Body of pancreas (tissue), 4 donors: ENCODE data around the gene MKKS. TPM values are rescaled to one million over a fixed set of nuclear protein-coding genes. Genes with fewer than 3 reads are reported as not detected.

Source experiments
- ATAC-seq: fragments of 150-250 bp; one replicate; pipeline ENCODE4 v1.9.1; 2016
- DNase-seq, 4 donors: peaks; one replicate each; pipeline ENCODE4 v3.0.0-alpha.2; 2019
- H3K27ac ChIP-seq, 4 donors: fragments of 200-600 bp; sonication (generic); 1 replicate in 3 of 4; 2 replicates in 1 of 4; pipeline versions ENCODE4 v1.5.1 to v1.6.1; 2016 to 2019; ENCODE audit warnings: mild to moderate bottlenecking in 1 of 4, mixed read lengths in 1 of 4, moderate library complexity in 1 of 4
- H3K27me3 ChIP-seq, 2 donors: fragments of 200-600 bp; sonication (generic); one replicate each; pipeline ENCODE4 v1.6.0; 2016; ENCODE audit warnings: mild to moderate bottlenecking in 1 of 2
- H3K36me3 ChIP-seq, 2 donors: fragments of 200-600 bp; sonication (generic); replicated peaks in 1 of 2; 2 replicates each; pipeline ENCODE4 v1.5.1; 2016; ENCODE audit warnings: low read depth in 2 of 2; ENCODE audit not compliant: insufficient read depth in 1 of 2
- H3K4me1 ChIP-seq: fragments of 200-600 bp; sonication (generic); one replicate; pipeline ENCODE4 v1.6.0; 2016
- H3K4me3 ChIP-seq, 2 donors: fragments of 200-600 bp; sonication (generic); 1 replicate in 1 of 2; 2 replicates in 1 of 2; pipeline ENCODE4 v1.5.1; 2016 to 2019
- H3K9me3 ChIP-seq, 3 donors: fragments of 200-600 bp; sonication (generic); 1 replicate in 2 of 3; 2 replicates in 1 of 3; pipeline ENCODE4 v1.5.1; 2016
- POLR2A ChIP-seq, 3 donors: fragments of 450-650 bp; IDR thresholded peaks; one replicate each; pipeline ENCODE4 v1.6.1; 2016; ENCODE audit warnings: antibody characterized with exemption in 3 of 3, mild to moderate bottlenecking in 2 of 3
- WGBS, 2 donors: methylation state at CpG; one replicate each; pipeline ENCODE4 v1.1.5; 2017; 5-methylcytosine and 5-hydroxymethylcytosine counted together
- intact Hi-C: fragments of 100-400 bp; cut with DNase I; formaldehyde crosslinking; loops from one replicate; pipeline ENCODE4 v1.15.1; 2023
- total RNA-seq, 2 donors: library from RNA; depleted of rRNA; stranded (reverse); fragments of >200 nt; gene quantifications; one replicate each; pipeline ENCODE4 v1.1.0, GENCODE V29; 2016
- TF ChIP-seq, protein P1 (sequence below), 7 experiments: fragments of 450-650 bp in 4 of 7; fragments of 200-600 bp in 3 of 7; sonication (generic) in 3 of 7; IDR thresholded peaks; one replicate each; pipeline ENCODE4 v1.5.1; 2016 to 2019; ENCODE audit warnings: antibody characterized with exemption in 7 of 7

Gene MKKS
- total RNA-seq, 2 donors from 2014 or later, result 5.3 to 8.6 TPM

DNA sequence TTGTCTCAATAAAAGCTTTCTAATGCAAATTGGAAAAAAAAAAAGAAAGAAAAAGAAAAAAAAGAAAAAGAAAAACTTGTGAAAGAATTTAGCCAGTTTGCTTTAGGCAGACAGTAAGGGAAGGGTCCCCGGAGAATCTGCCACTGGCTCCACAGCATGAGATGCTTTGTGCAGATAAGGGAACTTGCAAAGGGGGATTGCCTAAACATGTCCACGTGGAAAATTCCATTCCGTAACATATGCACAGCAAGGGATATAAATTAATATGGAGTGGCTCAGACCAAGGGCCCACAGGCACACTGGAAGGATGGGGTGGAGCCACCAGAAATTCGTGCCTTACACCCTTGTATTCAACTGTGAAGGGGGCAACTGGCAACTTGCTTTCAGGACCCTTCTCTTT lies 45.4 kb downstream of the MKKS start:
- Histone ChIP-seq H3K27me3 (no peaks in the 10 kb centered on the region), H3K36me3 (no peaks in the 10 kb centered on the region), H3K27ac (no peak overlapping the region), H3K4me3 (no peak overlapping the region), H3K9me3 (no peaks in the 10 kb centered on the region), H3K4me1 (no peaks in the 10 kb centered on the region)
- intact Hi-C loops, result no loop called here
- no peak for DNase-seq
- no peak for ATAC-seq
- 75 to 84% methylated on average over 4 of the region's 4 CpGs for WGBS, 2 donors
- TF ChIP-seq, protein P1, sequence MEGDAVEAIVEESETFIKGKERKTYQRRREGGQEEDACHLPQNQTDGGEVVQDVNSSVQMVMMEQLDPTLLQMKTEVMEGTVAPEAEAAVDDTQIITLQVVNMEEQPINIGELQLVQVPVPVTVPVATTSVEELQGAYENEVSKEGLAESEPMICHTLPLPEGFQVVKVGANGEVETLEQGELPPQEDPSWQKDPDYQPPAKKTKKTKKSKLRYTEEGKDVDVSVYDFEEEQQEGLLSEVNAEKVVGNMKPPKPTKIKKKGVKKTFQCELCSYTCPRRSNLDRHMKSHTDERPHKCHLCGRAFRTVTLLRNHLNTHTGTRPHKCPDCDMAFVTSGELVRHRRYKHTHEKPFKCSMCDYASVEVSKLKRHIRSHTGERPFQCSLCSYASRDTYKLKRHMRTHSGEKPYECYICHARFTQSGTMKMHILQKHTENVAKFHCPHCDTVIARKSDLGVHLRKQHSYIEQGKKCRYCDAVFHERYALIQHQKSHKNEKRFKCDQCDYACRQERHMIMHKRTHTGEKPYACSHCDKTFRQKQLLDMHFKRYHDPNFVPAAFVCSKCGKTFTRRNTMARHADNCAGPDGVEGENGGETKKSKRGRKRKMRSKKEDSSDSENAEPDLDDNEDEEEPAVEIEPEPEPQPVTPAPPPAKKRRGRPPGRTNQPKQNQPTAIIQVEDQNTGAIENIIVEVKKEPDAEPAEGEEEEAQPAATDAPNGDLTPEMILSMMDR (IDR thresholded peaks at IDR 0.05), result no peak
- no peak for TF ChIP-seq POLR2A (IDR thresholded peaks at IDR 0.05)

DNA sequence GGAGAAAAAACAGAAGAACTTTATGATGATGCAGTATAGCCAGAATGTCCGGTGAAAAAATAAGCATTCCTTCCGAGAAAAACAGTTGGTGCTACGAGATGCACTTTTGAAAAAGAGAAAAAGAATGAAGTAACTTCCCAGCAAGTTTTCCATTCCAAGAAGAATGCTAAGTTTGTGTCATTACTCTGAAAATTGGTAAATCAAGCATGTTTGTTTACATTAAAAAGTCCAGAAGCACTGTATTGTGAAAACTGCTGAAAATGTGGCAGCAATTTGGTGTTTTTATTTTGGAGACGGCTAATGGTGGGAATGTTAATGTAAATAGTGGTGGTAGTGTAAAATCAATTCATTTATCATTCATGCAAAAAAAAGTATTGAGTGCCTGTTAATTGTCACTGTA lies 46.3 kb downstream of the MKKS start:
- intact Hi-C loops, result no loop called here
- WGBS, 2 donors, result 77 to 78% methylated on average over 4 of the region's 4 CpGs
- DNase-seq (no peak), ATAC-seq (no peak)
- no peaks in the 10 kb centered on the region for H3K9me3 ChIP-seq
- no peaks in the 10 kb centered on the region for H3K27me3 ChIP-seq
- no peak overlapping the region for H3K27ac ChIP-seq
- no peaks in the 10 kb centered on the region for H3K4me1 ChIP-seq
- no peak overlapping the region for H3K4me3 ChIP-seq
- H3K36me3 ChIP-seq, result no peaks in the 10 kb centered on the region
- no peak for TF ChIP-seq POLR2A (IDR thresholded peaks at IDR 0.05)
- TF ChIP-seq, protein P1 (IDR thresholded peaks at IDR 0.05), result no peak

DNA sequence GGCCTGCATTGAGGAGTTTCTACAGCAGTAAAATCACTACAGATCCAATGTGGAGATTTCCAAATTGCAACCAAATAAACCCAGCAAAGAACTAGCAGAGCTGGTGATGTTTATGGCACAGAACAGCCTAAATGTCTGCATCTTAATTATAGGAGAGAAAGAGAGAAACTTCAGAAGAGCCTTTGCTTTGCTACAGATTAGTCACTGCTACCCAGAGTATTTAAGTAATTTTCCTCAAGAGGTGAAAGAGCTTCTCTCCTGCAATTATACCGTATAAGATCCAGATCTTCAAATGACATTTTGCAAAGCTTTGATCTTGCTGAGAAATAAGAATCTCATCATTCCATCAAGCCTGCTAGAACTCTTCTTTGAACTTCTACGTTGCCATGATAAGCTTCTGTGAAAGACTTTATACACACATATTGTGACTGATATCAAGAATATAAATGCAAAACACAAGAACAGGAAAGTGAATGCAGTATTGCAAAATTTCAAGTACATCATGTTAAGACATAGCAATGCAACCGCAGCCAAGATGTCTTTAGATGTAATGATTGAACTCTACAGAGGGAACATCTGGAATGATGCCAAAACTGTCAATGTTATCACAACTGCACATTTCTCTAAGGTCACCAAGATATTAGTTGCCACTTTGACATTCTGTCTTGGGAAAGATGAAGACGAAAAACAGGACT lies 48.0 kb downstream of the MKKS start:
- H3K36me3 ChIP-seq, result no peaks in the 10 kb centered on the region
- H3K27ac ChIP-seq, result no peak overlapping the region
- intact Hi-C loops, result no loop called here
- no peak for TF ChIP-seq POLR2A (IDR thresholded peaks at IDR 0.05)
- TF ChIP-seq, protein P1 (IDR thresholded peaks at IDR 0.05), result no peak
- H3K4me1 ChIP-seq, result no peaks in the 10 kb centered on the region
- no peak for DNase-seq
- H3K9me3 ChIP-seq, result no peaks in the 10 kb centered on the region
- H3K27me3 ChIP-seq, result no peaks in the 10 kb centered on the region
- ATAC-seq, result no peak
- 36 to 43% methylated on average over 4 of the region's 4 CpGs for WGBS, 2 donors
- H3K4me3 ChIP-seq, result no peak overlapping the region

DNA sequence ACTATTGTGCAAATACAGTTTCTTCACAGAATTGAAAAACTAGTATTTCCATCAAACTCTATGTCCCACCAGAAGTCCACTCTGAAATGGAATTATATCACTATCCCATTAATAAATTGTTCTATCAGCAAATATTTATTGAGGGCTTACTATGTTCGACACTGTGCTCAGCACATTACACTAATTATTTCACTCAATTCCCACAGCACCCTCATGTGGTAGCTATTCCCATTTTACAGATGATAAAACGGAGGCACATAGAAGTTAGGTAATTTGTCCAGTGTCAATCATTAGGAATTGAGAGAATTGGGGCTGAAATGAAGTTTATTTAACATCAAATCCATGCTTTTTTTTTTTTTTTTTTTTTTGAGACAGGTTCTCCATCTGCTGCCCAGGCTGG lies 52.5 kb downstream of the MKKS start:
- intact Hi-C loops, result no loop called here
- ATAC-seq (no peak), DNase-seq (no peak)
- no peaks in the 10 kb centered on the region for H3K4me1 ChIP-seq
- 57 to 74% methylated on average over 2 of the region's 2 CpGs for WGBS, 2 donors
- no peak for TF ChIP-seq POLR2A (IDR thresholded peaks at IDR 0.05)
- TF ChIP-seq, protein P1 (IDR thresholded peaks at IDR 0.05), result no peak
- H3K9me3 ChIP-seq, result no peaks in the 10 kb centered on the region
- no peaks in the 10 kb centered on the region for H3K36me3 ChIP-seq
- H3K27me3 ChIP-seq, result no peaks in the 10 kb centered on the region
- H3K4me3 ChIP-seq, result no peak overlapping the region
- H3K27ac ChIP-seq, result no peak overlapping the region

DNA sequence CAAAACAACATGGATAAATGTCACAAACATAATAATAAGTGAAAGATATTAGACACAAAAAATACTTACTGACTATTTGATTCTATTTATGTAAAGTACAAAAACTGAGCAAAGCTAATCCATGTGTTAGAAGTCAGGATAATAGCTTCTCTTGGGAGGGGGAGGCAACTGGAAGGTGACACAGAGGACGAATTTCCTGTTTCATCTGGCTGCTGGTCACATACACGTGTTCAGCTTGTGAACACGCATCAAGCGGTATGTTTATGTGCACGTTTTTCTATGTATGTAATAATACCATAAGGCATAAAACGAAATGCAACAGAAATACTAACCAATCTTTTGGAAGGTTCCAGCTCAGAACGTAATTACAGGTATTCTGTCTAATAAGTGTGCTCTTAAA lies 54.3 kb downstream of the MKKS start:
- Histone ChIP-seq H3K4me1 (no peaks in the 10 kb centered on the region), H3K27me3 (no peaks in the 10 kb centered on the region), H3K4me3 (no peak overlapping the region), H3K27ac (no peak overlapping the region), H3K36me3 (no peaks in the 10 kb centered on the region), H3K9me3 (no peaks in the 10 kb centered on the region)
- ATAC-seq (no peak), DNase-seq (no peak)
- TF ChIP-seq, protein P1 (IDR thresholded peaks at IDR 0.05), result no peak
- no peak for TF ChIP-seq POLR2A (IDR thresholded peaks at IDR 0.05)
- 73 to 75% methylated on average over 7 of the region's 7 CpGs for WGBS, 2 donors
- intact Hi-C loops, result no loop called here
